GM12878 (cell line): ENCODE measurements around the gene TCF4. TPM values are rescaled to one million over a fixed set of nuclear protein-coding genes. Genes with fewer than 3 reads are reported as not detected.

ENCODE experiments used
- ATAC-seq: fragments of 200-7000 bp; cut with Tn5 transposase; 3 replicates; pipeline ENCODE4 v1.9.1; 2020; ENCODE audit warnings: mild to moderate bottlenecking, moderate library complexity
- BruUV-seq: library from RNA; stranded (reverse); fragments of 400-500 nt; replicated peaks from 2 replicates; lab custom pipeline; 2021; lab: Mats Ljungman, UMichigan
- CTCF ChIA-PET: fragments of 300-600 bp; sonication (Branson Sonifier 250); formaldehyde crosslinking; extraction: SDS; loops from one replicate; lab custom pipeline; 2021; ENCODE audit warnings: inconsistent platforms; lab: Yijun Ruan, JAX
- POLR2A ChIA-PET: fragments of 350-600 bp; formaldehyde crosslinking; extraction: SDS; loops from one replicate; lab custom pipeline; 2021; ENCODE audit warnings: inconsistent platforms; lab: Charles Lee
- RAD21 ChIA-PET: fragments of 300-600 bp; sonication (Branson Sonifier 250); formaldehyde crosslinking; loops from one replicate; lab custom pipeline; 2023; ENCODE audit warnings: antibody characterized with exemption; ENCODE audit not compliant: unreplicated experiment; lab: Charles Lee
- SMC1A ChIA-PET: fragments of 300-600 bp; sonication (Branson Sonifier 250); formaldehyde crosslinking; loops from one replicate; lab custom pipeline; 2023; ENCODE audit not compliant: unreplicated experiment, uncharacterized antibody; lab: Charles Lee
- DNase-seq: peaks from one replicate; pipeline ENCODE4 v3.0.0-alpha.2; 2011; ENCODE audit warnings: low read depth, low spot score
- FAIRE-seq: peaks from 3 replicates; lab custom pipeline; 2011; peaks lifted over from hg19 to GRCh38; lab: Jason Lieb, UNC
- H2AFZ ChIP-seq: 2 replicates; pipeline ENCODE4 v1.6.0; 2011; ENCODE audit warnings: low read depth, low read length, control low read depth; ENCODE audit not compliant: control insufficient read depth
- H3K27ac ChIP-seq: 2 replicates; pipeline ENCODE4 v1.5.1; 2011; ENCODE audit warnings: control low read depth; ENCODE audit not compliant: control insufficient read depth, insufficient read depth
- H3K27me3 ChIP-seq, 2 experiments: replicated peaks in 1 of 2; 2 replicates each; pipeline versions ENCODE4 v1.6.0 to v1.6.1; 2011; ENCODE audit warnings: low read length in 1 of 2; ENCODE audit not compliant: control insufficient read depth in 2 of 2, insufficient read depth in 2 of 2
- H3K36me3 ChIP-seq, 2 experiments: 2 replicates each; pipeline ENCODE4 v1.5.1; 2011; ENCODE audit warnings: low read length in 1 of 2; ENCODE audit not compliant: control insufficient read depth in 2 of 2, insufficient read depth in 2 of 2
- H3K4me1 ChIP-seq: 2 replicates; pipeline ENCODE4 v1.6.1; 2011; ENCODE audit warnings: mild to moderate bottlenecking, low read length, moderate library complexity, mixed read lengths; ENCODE audit not compliant: control insufficient read depth, insufficient read depth
- H3K4me2 ChIP-seq: 2 replicates; pipeline ENCODE4 v1.6.0; 2011; ENCODE audit warnings: control low read depth; ENCODE audit not compliant: control insufficient read depth, insufficient read depth
- H3K4me3 ChIP-seq: fragments of 200-600 bp; sonication (generic); 2 replicates; pipeline ENCODE4 v1.5.1; 2016
- H3K79me2 ChIP-seq: 2 replicates; pipeline ENCODE4 v1.6.0; 2011; ENCODE audit warnings: low read length; ENCODE audit not compliant: control insufficient read depth, insufficient read depth
- H3K9ac ChIP-seq: 2 replicates; pipeline ENCODE4 v1.8.0; 2011; ENCODE audit warnings: low read length, control low read depth, mixed read lengths; ENCODE audit not compliant: control insufficient read depth, insufficient read depth
- H3K9me3 ChIP-seq: replicated peaks from 3 replicates; pipeline ENCODE4 v1.5.1; 2011; ENCODE audit warnings: mild to moderate bottlenecking, low read length; ENCODE audit not compliant: control insufficient read depth, insufficient read depth
- H4K20me1 ChIP-seq: 2 replicates; pipeline ENCODE4 v1.6.0; 2011; ENCODE audit not compliant: control insufficient read depth, insufficient read depth
- BRCA1 ChIP-seq: IDR thresholded peaks from 2 replicates; pipeline ENCODE4 v1.6.1; 2011; ENCODE audit warnings: low read depth, low read length, improper control_type of control experiment
- CBX3 ChIP-seq: fragments of 200-600 bp; sonication (generic); IDR thresholded peaks from 2 replicates; pipeline ENCODE4 v1.6.1; 2016; ENCODE audit warnings: low read depth, borderline replicate concordance
- CEBPZ ChIP-seq: fragments of 150-350 bp; IDR thresholded peaks from 2 replicates; pipeline ENCODE4 v1.6.1; 2016; ENCODE audit warnings: low read depth, low read length
- CREB1 ChIP-seq: IDR thresholded peaks from 2 replicates; pipeline ENCODE4 v1.6.1; 2012; ENCODE audit warnings: low read depth, mild to moderate bottlenecking, inconsistent platforms
- JUNB ChIP-seq: IDR thresholded peaks from 2 replicates; pipeline ENCODE4 v1.6.1; 2016; ENCODE audit warnings: antibody characterized with exemption, mild to moderate bottlenecking
- KAT2A ChIP-seq: conservative IDR thresholded peaks from 2 replicates; pipeline ENCODE4 v1.6.1; 2011; ENCODE audit warnings: low read depth, low read length; ENCODE audit not compliant: control insufficient read depth
- POLR2A ChIP-seq: IDR thresholded peaks from 2 replicates; pipeline ENCODE4 v1.6.1; 2011; ENCODE audit warnings: low read depth, mild to moderate bottlenecking, low read length
- PRDM15 ChIP-seq: fragments of 450-650 bp; formaldehyde crosslinking; IDR thresholded peaks from 2 replicates; pipeline ENCODE4 v1.4.0; 2020; ENCODE audit warnings: mild to moderate bottlenecking, moderate library complexity
- SUZ12 ChIP-seq: fragments of 200-600 bp; sonication (generic); IDR thresholded peaks from one replicate; pipeline ENCODE4 v1.6.1; 2018; ENCODE audit warnings: antibody characterized with exemption, mild to moderate bottlenecking; ENCODE audit not compliant: unreplicated experiment
- TCF3 ChIP-seq: IDR thresholded peaks from 2 replicates; pipeline ENCODE4 v1.6.1; 2012; ENCODE audit warnings: low read depth, mild to moderate bottlenecking, low read length, borderline replicate concordance; ENCODE audit not compliant: insufficient read depth
- ZBTB4 ChIP-seq: fragments of 450-650 bp; formaldehyde crosslinking; IDR thresholded peaks from 2 replicates; pipeline ENCODE4 v1.4.0; 2022; ENCODE audit warnings: mild to moderate bottlenecking, moderate library complexity
- ZNF384 ChIP-seq: IDR thresholded peaks from 2 replicates; pipeline ENCODE4 v1.6.1; 2012; ENCODE audit warnings: low read depth, mild to moderate bottlenecking, low read length, improper control_type of control experiment, borderline replicate concordance
- WGBS: methylation state at CpG from one replicate; pipeline ENCODE4 v1.1.6; 2016; ENCODE audit warnings: low lambda C conversion rate; ENCODE audit not compliant: insufficient replicate concordance, insufficient coverage; ENCODE audit errors: missing lambda C conversion rate; 5-methylcytosine and 5-hydroxymethylcytosine counted together
- in situ Hi-C: fragments of 300-500 bp; cut with MboI; formaldehyde crosslinking; loops from 9 replicates; pipeline ENCODE4 v1.14.3; 2018; ENCODE audit warnings: mixed read lengths
- intact Hi-C: fragments of 100-400 bp; cut with micrococcal nuclease; formaldehyde crosslinking; loops from one replicate; pipeline ENCODE4 v1.14.2; 2022; ENCODE audit not compliant: unreplicated experiment
- polyA plus RNA-seq, 11 experiments: library from polyadenylated mRNA; depleted of rRNA in 4 of 11; unstranded in 6 of 11; stranded (reverse) in 5 of 11; fragments of >200 nt; fragmentation: Nextera tagmentation in 4 of 11; fragmentation: Illumina TruSeq in 1 of 11; extraction: Ambion mirVana in 4 of 11; extraction: Trizol in 1 of 11; gene quantifications; 1 replicate in 1 of 11; 2 replicates in 10 of 11; pipeline versions ENCODE4 v1.2.1 to v1.2.3, GENCODE V29; 2011 to 2016; ENCODE audit warnings: inconsistent platforms in 2 of 11, missing spikeins in 2 of 11, low read depth in 1 of 11
- total RNA-seq, 4 experiments: library from RNA; depleted of rRNA in 3 of 4; stranded (reverse); fragments of >200 nt in 3 of 4; fragmentation: Illumina TruSeq in 1 of 4; extraction: Trizol in 1 of 4; gene quantifications; 2 replicates each; pipeline versions ENCODE4 v1.2.1 to v1.2.3, GENCODE V29; 2013 to 2021

Gene TCF4
- total and polyA plus RNA-seq, 10 of the 15 experiments (the other 5 are each of a cell fraction or from before 2014, with no cell fraction given), result 15.2 to 94.0 (median 31.5) TPM

GRCh38 chr18:55244546-55244945, 343.4 kb downstream of the TCF4 start:
- H3K4me1 ChIP-seq, result peaks cover 51% of the 10 kb centered on the region
- ATAC-seq (no peak), DNase-seq (no peak)
- ChIA-PET CTCF (interaction anchor here (0.7 to 3.8 kb wide), 6 partner anchors 8 to 77 kb away, joined by 3 to 28 read pairs (median 6); no protein-coding TSS in a partner anchor), POLR2A (interaction anchor here (0.6 to 3.0 kb wide), 6 partner anchors 8 to 78 kb away, joined by 3 to 15 read pairs (median 4); no protein-coding TSS in a partner anchor), RAD21 (interaction anchor here (1.4 to 3.5 kb wide), 5 partner anchors 10 to 74 kb away, joined by 5 to 33 read pairs (median 12); no protein-coding TSS in a partner anchor)
- in situ Hi-C loops (no loop called here), intact Hi-C loops (no loop called here)
- H3K27me3 ChIP-seq, result no peaks in the 10 kb centered on the region
- no peak overlapping the region for H2AFZ ChIP-seq
- H3K9me3 ChIP-seq, result no peaks in the 10 kb centered on the region; the same call in 2 of the 3 replicates
- no peak overlapping the region for H3K4me3 ChIP-seq
- no peaks in the 10 kb centered on the region for H4K20me1 ChIP-seq
- TF ChIP-seq CREB1 (no peak), PRDM15 (no peak), JUNB (no peak), POLR2A (no peak), BRCA1 (no peak), CEBPZ (no peak), KAT2A (no peak), SUZ12 (no peak), CBX3 (no peak), TCF3 (no peak), ZNF384 (no peak), ZBTB4 (CRISPR knock-in tag) (no peak)
- TF ChIP-seq, all 136 proteins: peak for 0
- SMC1A ChIA-PET, result interaction anchor here (0.9 to 4.8 kb wide), 9 partner anchors 10 to 74 kb away, joined by 3 to 60 read pairs (median 7); no protein-coding TSS in a partner anchor
- Histone ChIP-seq H3K27ac (no peak overlapping the region), H3K36me3 (peaks cover 5 to 26% of the 10 kb centered on the region in 2 experiments), H3K9ac (no peak overlapping the region), H3K79me2 (peaks cover 2% of the 10 kb centered on the region), H3K4me2 (no peak overlapping the region)
- FAIRE-seq, result no peak
- BruUV-seq, result no TSS peak
- WGBS, result 87% methylated on average over 5 of the region's 5 CpGs
